Ureter (tissue), 1 donor: ENCODE measurements around the gene RELT. TPM values are rescaled to one million over a fixed set of nuclear protein-coding genes. Genes with fewer than 3 reads are reported as not detected.

Source experiments
- DNase-seq: peaks from one replicate; pipeline ENCODE4 v3.0.0-alpha.2; 2020; ENCODE audit warnings: low spot score
- total RNA-seq: library from RNA; stranded (reverse); gene quantifications from one replicate; pipeline ENCODE4 v1.2.4, GENCODE V29; 2023
- donor health status: DM: yes; HTN: yes; CAD: no.

The RELT gene
- total RNA-seq, 1 donor from 2014 or later = 3.6 TPM

DNA sequence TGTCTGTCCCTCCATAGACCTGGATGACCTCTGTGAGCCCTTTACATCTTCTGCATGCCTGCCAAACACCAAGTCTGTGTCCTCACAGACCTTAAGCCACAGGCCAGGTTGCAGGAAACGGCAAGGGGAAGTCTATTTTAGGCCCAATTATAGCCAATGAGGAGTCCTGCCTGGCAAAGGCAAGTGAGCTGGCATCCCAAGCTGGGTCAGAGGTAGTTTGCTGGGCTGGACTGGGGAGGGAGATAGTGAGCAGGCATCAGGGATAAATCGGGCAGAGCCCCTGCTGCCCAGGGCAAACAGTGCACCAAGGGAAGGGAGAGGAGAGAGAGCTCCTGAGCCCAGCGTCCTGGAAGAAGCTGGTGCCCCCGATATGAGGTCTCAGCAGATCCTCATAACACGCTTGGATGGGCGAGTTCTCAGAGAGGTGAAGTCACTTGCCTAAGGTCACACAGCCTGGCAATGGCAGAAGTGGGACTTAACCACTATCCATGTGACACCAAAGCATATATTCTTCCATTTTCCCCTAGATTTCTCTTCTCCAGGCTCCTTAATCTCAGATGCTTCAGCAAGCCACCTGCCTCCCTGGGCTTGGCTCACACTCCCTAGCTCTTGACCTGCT lies 3.7 kb upstream of the RELT start:
- DNase-seq = no peak

DNA sequence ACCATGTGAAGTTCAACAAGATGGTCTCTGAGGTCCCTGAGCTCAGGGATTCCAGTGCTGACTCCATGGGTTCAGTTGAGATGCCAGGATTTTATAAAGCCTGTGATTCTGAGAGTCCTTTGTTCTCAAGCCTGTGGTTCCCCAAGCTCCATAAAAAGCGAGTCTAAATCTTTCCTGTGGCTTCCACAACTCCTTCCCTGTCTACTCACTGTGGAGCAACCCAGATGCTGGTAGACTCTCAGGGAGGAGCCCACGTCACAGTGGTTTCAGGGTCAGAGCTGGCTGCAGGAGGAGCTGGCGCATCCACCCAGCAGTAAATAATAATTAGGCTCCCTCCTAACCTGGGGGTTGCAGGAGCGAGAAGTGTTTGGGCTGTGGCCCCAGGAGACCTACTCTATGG lies 2.0 kb upstream of the RELT start:
- no peak for DNase-seq

DNA sequence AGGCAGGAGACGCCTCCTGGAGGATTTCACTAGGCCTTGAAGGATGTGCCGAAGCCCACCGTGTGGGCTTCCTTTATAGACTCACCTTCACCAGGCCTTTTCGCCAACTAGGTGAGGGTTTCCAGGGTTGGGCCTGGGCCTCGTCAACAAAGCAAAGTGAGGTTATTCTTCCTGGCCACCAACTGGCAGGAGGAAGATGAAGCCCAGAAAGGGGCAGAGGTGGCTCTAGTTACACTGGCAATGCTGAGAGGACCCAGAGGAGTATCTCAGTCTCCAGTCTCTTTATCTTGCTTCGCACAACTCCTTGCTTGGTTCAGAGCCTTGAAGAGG lies 404 bp upstream of the RELT start:
- DNase-seq = no peak

DNA sequence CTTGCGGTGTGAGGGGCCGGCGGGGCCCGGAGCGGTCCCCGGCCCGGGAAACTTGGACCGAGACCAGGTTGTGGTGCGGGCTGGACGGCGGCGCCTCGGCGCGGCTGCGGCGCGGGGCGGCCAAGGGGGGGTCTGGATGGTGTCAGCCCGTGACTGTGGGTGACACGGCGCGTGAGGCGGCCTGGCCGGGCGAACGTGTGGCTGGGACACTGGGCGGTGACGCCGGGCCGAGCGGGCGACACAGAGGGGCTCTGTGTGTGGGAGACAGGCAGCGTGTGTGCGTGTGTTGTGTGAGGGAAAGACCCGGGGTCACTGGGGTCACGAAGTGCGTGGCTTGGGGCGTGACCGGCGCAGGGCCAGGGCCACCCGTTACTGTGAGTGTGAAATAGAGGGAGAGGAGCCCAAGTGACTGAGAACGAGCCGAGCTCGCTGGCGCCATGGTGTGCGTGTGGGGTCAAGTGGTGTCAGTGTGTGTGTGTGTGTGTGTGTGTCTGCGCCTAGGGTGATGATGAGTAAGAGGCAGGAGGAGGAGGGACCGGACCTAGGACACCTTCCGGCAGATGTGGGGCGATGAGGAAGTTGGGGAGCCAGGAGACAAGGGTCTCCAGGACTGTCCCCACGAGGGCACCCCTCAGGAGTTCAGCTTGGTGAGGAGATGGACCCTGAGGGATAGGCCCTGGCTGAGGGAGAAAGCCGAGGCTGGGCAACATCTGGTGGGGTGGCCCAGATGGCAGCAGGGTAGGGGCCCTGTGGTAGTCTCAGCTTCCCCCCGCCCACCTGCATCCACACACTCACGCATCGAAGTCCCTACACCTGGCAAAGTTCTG lies 817 bp downstream of the RELT start:
- DNase-seq = no peak

DNA sequence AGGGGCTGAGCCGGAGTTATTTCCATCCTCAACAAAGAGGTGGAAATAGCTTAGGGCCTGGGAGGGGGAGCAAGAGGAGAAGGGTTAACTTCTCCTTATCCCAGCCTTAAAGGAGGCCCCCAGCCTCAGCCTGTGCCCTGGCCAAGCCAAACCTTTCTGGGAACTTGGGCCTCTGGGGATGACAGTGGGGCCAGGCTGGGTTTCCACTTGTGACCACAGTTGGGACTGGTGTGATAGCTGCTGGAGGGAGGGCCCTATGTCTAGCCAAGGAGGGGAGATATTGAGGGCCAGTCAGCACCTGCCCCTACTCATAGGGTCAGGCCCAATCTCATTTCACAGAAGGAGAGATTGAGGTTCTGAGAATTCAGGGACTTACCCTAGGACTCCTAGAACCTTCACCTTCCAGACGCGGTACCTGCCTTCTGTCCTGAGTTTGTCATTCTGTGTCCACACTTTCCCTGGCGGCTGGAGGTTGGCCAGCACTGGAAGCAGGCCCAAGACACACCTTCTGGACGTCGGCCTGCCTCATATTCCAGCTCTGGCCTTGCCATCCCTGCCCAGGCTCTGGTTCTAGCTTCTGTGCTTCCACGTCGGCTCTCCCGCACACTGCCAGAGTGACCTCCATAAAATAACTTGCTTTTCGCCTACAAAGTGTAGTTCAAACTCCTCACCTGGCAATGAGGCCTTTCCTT lies 3.1 kb downstream of the RELT start:
- no peak for DNase-seq

DNA sequence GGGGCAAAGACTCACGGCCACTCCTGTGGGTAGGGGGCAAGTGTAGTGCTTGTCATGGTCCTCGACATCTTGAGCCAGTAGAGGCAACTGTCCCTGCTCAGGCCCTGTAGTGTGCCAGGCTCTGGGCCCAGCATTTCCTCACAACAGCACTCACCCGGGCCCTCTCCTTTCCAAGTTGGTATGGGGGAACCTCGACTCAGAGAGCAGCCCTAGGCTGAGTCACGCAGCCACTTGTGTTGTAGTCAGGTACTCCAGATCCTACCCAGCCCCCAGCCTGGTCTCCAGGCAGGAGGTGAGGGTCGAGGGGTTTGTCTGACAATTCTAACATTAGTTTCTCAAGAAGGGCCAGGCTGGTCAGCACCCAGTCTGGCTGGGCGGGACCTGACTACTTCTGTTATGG lies 4.1 kb downstream of the RELT start:
- DNase-seq = no peak

DNA sequence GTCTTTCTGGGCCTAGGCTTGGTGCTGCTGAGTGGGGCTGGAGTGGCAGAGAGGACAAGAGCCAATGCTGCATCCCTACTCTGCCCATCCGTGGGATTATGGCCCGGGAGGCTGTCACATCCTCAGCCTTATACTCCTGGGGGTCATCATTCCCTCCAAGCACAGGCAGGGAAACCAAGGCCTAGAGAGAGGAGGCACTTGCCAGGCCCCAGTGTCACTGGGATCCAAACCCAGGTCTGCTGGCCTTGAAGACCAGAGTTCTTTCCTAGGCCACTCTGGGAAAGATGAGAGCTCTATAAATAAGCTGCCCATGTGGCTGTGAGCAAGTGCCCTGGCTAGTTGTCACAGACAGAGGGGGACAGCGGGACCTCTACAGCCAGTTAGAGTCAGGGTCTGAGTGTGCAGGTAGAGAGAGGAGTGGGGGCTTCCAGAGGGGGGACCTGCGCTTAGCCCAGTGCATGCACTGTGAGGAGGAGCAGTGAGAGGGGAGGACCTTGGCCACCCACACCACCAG lies 4.8 kb downstream of the RELT start:
- no peak for DNase-seq

DNA sequence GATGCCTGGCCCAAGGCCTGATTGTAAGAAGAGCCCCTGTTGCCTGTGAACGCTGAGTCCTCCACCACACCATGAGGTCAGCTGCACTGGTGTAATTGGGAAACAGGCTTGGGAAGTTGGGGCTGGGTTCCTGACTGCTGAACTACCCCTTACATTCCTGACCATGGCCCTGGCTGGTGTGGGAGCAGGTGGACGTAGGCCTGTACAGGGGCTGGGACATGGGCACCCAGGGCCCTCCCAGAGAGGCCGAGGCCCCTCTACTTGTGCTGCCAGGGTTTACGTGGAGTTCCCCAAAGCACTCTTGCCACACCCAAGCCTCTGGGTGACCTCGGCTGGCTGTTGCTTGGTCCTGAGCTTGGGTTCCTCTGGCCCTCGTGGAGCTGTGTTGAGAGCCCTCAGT lies 5.4 kb downstream of the RELT start:
- no peak for DNase-seq

DNA sequence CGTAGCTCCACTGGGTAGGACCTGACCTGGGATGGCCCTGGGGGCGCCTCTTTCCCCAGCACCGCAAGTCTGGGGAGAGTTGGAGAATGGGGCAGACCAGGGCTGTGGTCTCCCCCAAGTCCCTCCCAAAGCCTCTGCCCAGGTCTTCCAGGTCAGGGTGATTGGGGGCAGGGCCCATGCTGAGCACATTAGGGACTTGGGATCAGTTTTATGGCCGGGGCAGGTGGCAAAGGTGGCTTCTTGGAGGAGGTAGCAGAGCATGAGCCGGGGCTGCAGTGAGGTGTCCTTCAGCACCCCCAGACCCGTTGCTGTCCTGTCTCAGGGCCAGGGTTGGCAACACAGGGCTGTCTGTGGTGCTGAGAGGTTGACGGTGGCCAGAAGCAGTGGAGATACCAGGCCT lies 6.0 kb downstream of the RELT start:
- no peak for DNase-seq

DNA sequence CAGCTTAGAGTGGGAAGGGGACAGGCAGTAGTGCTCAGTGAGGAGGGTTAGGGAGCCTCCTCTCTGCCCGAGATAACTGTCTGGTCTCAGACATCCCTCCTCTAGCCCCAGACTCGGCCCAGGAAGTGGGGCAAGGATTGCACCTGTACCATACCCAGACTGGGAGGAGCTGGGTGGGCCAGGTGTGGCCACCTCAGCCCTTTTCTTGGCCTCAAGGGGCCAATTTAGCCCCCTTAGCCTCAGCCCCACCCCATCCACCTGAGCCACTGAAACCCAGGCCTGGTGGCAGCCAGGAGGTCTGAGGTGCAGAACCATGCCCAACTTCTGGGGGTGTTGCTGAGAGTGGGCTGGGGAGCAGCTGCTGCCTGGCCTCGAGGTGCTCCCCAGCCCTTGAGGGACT lies 6.5 kb downstream of the RELT start:
- DNase-seq = no peak

DNA sequence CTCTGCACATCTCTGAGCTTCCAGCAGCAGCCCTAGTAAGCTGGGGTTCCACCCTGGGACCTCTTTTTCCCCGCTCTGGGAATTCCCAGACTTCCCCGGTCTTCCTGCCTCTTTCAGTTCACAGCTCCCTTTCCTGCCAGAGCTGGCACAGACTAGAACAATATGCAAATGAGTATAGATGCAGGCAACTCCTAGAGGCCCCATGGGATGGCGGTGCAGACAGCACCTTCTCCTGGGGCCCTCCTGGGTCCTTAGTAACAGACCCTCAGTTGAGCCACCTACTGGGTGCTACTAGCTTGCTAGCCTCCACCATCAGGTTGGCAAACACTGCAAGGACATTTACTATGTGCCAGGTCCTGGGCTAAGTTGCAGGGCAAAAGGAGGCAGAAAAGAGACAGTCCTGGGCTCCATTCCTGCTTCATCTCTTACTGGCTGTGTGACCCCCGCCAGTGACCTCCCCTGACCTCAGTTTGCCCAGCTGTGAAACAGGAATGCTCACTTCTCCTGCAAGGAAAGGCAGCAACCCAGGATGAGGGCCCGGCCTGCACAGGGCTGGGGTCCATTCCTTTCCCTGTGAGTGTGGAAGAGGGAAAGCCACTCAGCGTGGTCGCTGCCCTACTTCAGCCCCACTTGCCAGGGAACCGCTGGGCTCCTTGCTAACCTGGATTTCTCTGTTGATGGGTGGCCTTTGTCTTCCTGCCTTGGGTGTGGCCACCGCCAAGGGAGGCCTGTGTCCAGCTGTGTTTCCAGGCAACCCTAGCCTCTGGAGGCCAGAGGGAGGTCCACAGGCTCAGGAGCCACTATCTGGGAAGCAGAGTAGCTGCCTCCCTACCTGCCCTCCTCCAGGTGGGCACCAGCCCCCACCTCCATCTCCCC lies 7.3 kb downstream of the RELT start:
- no peak for DNase-seq

DNA sequence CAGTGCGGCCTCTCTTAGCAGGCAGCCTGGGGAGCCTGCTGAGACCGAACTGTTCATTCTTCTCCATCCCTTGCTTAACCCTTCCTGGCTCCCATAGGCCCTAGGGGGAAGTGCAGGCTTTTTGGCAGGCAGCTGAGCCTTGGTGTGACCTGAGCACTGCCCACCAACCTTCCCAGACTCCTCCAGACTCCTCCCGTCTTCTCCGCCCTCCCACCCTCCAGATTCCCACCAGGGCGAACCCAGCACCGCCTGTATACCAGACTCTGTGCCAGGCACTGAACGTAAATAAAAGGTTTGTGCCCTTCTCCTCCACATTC lies 7.9 kb downstream of the RELT start:
- DNase-seq = no peak

DNA sequence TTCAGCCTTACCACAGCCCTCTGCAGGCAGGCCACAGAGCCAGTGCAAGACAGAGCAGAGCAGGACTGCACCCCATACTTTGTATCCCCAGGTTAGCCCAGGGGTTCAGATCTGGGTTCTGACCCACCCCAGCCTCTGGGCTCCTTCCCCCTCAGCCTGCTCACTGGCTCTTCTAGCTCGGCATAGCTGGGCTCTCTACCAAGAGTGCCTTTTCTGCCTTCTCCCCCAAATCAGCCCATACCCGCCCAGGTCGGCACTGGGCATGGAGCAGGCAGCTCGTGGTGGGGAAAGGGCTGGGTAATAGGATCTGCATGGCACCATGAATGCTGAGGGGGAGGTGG lies 8.3 kb downstream of the RELT start:
- DNase-seq = no peak

DNA sequence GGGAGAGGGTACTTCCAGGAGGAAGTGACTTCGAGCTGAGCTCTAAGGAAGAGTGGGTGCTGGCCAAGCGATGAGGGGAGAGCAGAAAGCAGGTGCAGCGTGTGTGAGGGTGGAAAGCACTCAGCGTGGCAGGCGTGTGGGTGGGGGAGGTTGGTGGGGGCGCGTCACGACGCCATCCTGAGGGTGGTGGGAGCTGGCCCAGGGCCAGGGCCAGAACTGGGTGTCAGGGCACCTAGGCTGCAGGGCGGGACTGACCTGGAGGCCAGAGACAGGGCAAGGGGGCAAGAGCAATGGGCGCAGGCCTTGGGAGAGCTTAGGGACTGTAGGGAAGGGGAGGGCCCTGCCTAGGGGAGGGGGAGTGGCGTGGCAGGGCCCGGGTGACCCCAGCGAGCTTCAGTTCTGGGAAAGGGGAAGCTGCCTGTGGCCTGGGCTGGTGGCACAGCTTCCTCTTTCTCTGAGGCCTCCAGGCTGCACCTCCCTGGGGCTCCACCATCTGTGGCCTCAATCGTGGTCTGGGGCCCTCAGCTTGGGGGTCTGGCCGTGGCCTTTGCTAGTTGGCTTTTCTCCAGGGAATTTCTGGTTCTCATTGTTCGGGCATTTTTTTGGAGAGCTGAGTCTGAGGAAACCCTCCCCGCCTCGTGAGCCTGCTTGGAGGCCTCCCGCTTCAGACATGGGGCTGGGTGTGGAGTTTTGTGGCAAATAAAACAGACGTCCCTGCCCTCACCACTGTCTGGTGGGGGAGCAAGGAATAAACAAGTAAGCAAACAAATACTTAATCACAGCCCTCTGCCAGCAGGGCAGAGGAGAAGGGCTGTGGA lies 8.9 kb downstream of the RELT start:
- DNase-seq = peak; percentile 67

DNA sequence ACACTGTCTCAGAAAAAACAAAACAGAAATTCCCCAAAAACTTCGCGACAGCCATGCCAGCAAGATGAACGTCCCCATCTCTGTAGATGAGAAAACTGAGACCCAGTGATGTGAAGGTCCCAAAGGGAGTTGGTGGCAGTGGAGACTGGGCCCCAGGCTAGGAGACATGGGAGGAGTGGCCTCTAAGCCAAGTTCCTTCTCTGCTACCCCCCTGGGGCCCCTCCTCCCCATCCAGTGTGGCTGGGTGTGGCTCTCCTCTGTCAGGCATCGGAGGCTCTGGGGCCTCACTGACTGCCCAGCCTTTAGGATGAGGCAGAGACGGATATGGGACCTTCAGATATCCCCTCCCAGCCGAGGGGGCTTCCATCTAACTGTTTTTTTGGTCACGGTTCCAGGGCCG lies 9.8 kb downstream of the RELT start:
- no peak for DNase-seq

DNA sequence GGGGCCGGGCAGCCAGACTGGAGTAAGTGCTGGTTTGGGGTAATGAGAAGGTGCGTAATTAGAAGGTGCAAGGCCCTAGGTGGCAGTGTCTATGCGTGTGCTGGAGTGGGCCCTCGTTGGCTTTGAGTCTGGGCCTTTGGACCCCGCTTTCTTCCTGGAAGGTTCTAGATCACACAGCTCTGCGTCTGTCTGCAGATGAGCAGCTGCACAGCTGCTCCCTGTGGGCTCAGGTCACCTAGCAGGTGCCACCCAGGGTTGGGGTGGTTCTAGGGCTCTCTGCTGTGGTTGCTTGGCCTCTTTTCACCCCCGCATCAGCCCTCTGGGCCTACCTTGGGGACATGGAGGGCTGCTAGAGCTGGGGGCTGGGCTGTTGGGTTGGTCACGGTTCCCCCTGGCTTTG lies 10.3 kb downstream of the RELT start:
- no peak for DNase-seq

DNA sequence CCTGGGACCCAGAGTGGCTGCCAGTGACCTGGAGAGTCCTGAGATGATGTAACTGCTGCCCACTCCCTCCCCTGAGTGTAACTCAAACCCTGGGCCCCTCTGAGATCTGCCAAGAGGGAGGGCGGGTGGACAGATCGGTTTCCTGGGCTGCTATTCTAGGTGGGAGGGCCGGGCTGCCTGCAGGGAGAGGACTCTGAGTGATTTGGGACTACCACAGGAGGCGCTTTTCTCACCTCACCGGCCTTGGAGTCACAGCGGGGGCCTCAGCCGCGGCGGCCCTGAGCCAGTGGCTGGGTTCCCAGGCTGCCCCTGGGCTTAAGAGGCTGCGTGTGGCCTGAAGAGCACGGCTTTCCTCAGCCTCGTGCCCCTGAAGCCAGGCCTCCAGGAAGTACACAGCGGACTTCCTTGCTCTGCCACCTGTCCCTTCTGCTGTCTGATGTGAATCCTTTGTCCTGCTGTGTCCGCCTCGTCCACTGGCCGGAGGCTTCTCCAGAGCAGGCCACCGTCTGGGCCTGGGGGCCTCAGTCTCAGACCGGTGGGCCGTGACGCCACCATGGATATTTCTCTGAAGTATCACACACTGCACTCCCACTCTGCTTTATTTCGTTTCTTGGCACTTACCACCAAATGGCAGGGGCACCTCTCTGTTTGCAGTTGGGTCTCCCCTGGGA lies 11.5 kb downstream of the RELT start:
- no peak for DNase-seq

DNA sequence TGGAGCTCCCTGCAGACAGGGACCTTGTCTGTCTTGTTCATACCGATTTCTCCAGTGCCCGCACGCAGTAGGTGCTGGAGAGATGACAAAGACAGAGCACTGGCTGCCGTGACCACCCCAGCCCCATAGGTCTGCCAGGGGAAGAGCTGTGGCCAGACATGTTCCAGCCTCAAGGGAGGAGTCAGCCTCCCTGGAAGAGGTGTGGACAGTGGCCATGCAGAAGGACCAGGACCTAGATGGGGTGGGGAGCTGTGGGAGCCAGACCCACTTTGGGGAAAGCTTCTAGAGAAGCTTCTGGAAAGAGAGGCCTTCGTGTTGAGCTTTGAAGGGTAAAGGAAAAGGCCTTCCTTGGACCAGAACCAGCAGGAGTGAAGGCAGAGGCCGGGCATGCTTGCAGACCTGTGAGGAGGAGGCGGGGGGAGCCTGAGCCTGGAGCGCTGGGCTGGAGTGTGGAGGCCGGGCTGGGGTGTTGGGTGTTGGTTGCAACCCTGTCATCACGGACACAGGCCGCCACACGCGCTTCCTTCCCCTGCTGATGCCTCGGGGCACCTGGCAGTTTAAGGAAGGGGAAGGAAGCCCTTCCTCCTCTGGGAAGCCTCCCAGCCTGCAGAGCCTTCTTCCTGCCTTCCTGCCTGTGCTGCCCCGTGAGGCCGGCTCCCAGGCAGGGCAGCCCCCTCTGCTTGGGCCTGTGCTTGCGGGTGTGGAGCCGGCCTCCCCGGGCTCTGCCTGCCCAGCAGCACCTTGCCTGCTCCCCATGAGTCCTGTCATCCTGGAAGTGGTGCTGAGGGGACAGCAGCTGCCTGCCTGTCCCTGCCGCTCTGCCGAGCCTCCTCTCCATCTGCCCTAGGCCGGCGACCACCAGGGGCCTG lies 12.3 kb downstream of the RELT start:
- DNase-seq = no peak

DNA sequence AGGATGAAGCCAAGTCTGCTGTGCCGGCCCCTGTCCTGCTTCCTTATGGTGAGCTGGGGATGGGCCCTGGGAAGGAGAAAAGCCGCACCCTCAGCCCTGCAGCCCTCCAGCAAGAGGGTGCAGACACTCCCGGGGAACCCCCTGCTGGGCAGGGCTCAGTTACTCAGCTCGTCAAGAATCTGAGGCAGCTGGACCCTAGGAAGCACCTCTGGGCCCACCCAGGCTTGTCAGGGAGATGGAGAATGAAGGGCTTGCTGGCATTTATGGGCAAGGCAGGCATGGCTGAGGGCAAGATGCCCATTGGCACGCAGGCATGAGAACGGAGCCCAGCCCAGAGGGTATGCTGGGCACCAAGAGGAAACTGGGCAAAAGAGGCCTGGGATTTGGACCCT lies 12.9 kb downstream of the RELT start:
- no peak for DNase-seq

DNA sequence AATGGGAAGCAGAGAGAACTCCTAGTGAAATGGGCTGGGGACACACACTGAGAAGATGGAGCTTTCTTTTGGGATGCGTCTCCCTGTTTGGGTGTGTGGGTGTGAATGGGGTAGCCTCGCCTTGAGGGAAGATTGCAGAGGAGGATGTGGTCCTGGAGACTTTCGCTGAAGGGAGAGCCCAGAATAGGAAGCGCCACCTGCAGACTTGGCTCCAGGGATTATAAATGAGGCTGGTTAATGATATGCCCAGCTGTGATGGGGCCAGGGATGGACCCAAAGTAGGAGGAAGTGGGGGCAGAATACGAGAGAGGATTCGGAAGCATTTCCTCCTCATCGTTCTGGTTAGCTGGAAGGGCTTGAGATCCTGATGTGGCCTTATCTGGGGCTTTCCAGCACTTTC lies 13.7 kb downstream of the RELT start:
- no peak for DNase-seq
